CD4-positive, alpha-beta T cell (primary cell): ENCODE data around the gene TP53I3. TPM values are rescaled to one million over a fixed set of nuclear protein-coding genes. Genes with fewer than 3 reads are reported as not detected.
"Not testable (repeated sequence)": the region's sequence is repeated elsewhere in the genome, so short reads cannot be mapped to it uniquely, and the experiment has no call there.

ENCODE experiments used
- ATAC-seq: fragments of 200-7000 bp; cut with Tn5 transposase; one replicate; pipeline ENCODE4 v1.10.0; 2022; ENCODE audit warnings: mild to moderate bottlenecking; ENCODE audit not compliant: poor library complexity
- CTCF ChIA-PET: fragments of 350-600 bp; sonication (Branson Sonifier 250); formaldehyde crosslinking; loops from one replicate; lab custom pipeline; 2021; ENCODE audit warnings: antibody characterized with exemption, inconsistent platforms; lab: Charles Lee
- POLR2A ChIA-PET: fragments of 350-600 bp; sonication (Branson Sonifier 250); formaldehyde crosslinking; loops from one replicate; lab custom pipeline; 2021; ENCODE audit warnings: antibody characterized with exemption, inconsistent platforms; lab: Charles Lee
- DNase-seq, 14 experiments: peaks; one replicate each; pipeline ENCODE4 v3.0.0-alpha.2; 2013 to 2020; ENCODE audit warnings: mixed read lengths in 2 of 14
- H3K27ac ChIP-seq, 2 donors: one replicate each; pipeline versions ENCODE4 v1.5.1 to v1.7.0; 2013; ENCODE audit warnings: low read length in 2 of 2, low read depth in 1 of 2, mild to moderate bottlenecking in 1 of 2
- H3K27me3 ChIP-seq, 2 experiments: 1 replicate in 1 of 2; 2 replicates in 1 of 2; pipeline versions ENCODE4 v1.6.1 to v1.7.0; 2013; ENCODE audit warnings: low read length in 2 of 2, control low read depth in 1 of 2, mild to moderate bottlenecking in 1 of 2, moderate library complexity in 1 of 2; ENCODE audit not compliant: insufficient read depth in 2 of 2, control insufficient read depth in 1 of 2
- H3K36me3 ChIP-seq: one replicate; pipeline ENCODE4 v1.6.1; 2013; ENCODE audit warnings: low read length, control low read depth; ENCODE audit not compliant: insufficient read depth
- H3K4me1 ChIP-seq: one replicate; pipeline ENCODE4 v1.6.1; 2013; ENCODE audit warnings: low read length, control low read depth; ENCODE audit not compliant: insufficient read depth
- H3K4me3 ChIP-seq: one replicate; pipeline ENCODE4 v1.5.1; 2013; ENCODE audit warnings: mild to moderate bottlenecking, low read length, moderate library complexity
- H3K9me3 ChIP-seq, 2 experiments: 1 replicate in 1 of 2; 2 replicates in 1 of 2; pipeline versions ENCODE4 v1.6.1 to v1.7.0; 2013; ENCODE audit warnings: low read length in 2 of 2, mild to moderate bottlenecking in 2 of 2, control low read depth in 1 of 2, moderate library complexity in 1 of 2; ENCODE audit not compliant: control insufficient read depth in 1 of 2, insufficient read depth in 1 of 2
- H3K27ac Mint-ChIP-seq: one replicate; pipeline ENCODE4 v1.8.0; 2020; ENCODE audit warnings: mixed read lengths
- H3K27me3 Mint-ChIP-seq: one replicate; pipeline ENCODE4 v1.8.0; 2021; ENCODE audit warnings: mixed read lengths
- H3K36me3 Mint-ChIP-seq: one replicate; pipeline ENCODE4 v1.8.0; 2021; ENCODE audit warnings: low read depth, mixed read lengths
- H3K4me1 Mint-ChIP-seq: one replicate; pipeline ENCODE4 v1.8.0; 2021; ENCODE audit warnings: low read depth, mixed read lengths
- H3K4me3 Mint-ChIP-seq: one replicate; pipeline ENCODE4 v1.8.0; 2020; ENCODE audit warnings: mild to moderate bottlenecking, mixed read lengths
- H3K9me3 Mint-ChIP-seq: one replicate; pipeline ENCODE4 v1.8.0; 2020; ENCODE audit warnings: mixed read lengths
- CTCF ChIP-seq: fragments of 200-600 bp; IDR thresholded peaks from one replicate; pipeline ENCODE4 v1.8.0; 2022; ENCODE audit warnings: antibody characterized with exemption, mild to moderate bottlenecking
- intact Hi-C, 2 experiments: fragments of 100-400 bp; cut with DNase I in 1 of 2; cut with micrococcal nuclease in 1 of 2; formaldehyde crosslinking; loops; one replicate each; pipeline versions ENCODE4 v1.15.1 to v1.9.0; 2023 to 2025; cut with DNase I, micrococcal nuclease
- total RNA-seq, 174 experiments: library from RNA in 2 of 174; stranded (reverse) in 2 of 174; gene quantifications; one replicate each; pipeline ENCODE4 v1.2.3 and lab custom pipeline; 2021 to 2026

TP53I3 gene
- total RNA-seq, 2 experiments from 2014 or later = 0.20 to 0.30 TPM

- Mint-ChIP-seq H3K36me3 (peaks cover 5% of the 10 kb centered on the region), H3K27ac (no peak overlapping the region), H3K9me3 (no peaks in the 10 kb centered on the region), H3K27me3 (peaks cover 10% of the 10 kb centered on the region), H3K4me1 (peaks cover 36% of the 10 kb centered on the region), H3K4me3 (peak overlapping the region; percentile 94)
- ATAC-seq (no peak), DNase-seq (no peak)
- intact Hi-C loops = loop anchor here in 1 of 2 experiments (5.0 kb wide), 2 partner anchors 104 to 119 kb away; partner anchors contain the start of genes ATAD2B and UBXN2A
- Histone ChIP-seq H3K4me3 (peak overlapping the region; percentile 83), H3K4me1 (peaks cover 30% of the 10 kb centered on the region), H3K36me3 (no peaks in the 10 kb centered on the region), H3K9me3 (no peaks in the 10 kb centered on the region), H3K27me3 (peaks cover 10 to 21% of the 10 kb centered on the region in 2 experiments), H3K27ac (no peak overlapping the region)
- CTCF ChIA-PET = interaction anchor here (1.4 to 2.3 kb wide), 2 partner anchors 38 to 119 kb away, joined by 13 to 14 read pairs; partner anchors contain the start of genes ATAD2B and TP53I3
- TF ChIP-seq CTCF = no peak
- POLR2A ChIA-PET = interaction anchor here (1.4 to 4.8 kb wide), 5 partner anchors 22 to 120 kb away, joined by 3 to 77 read pairs (median 8); partner anchors contain the start of genes ATAD2B, SF3B6 and TP53I3
Measured at GRCh38 chr2:24046599-24046929, 38.1 kb downstream of the TP53I3 start.

GRCh38 chr2:24045511-24046508, 38.8 kb downstream of the TP53I3 start:
- Histone ChIP-seq H3K4me1 (peaks cover 30% of the 10 kb centered on the region), H3K4me3 (no peak overlapping the region), H3K27me3 (peaks cover 10 to 21% of the 10 kb centered on the region in 2 experiments), H3K27ac (no peak overlapping the region), H3K9me3 (no peaks in the 10 kb centered on the region), H3K36me3 (no peaks in the 10 kb centered on the region)
- ChIA-PET CTCF (interaction anchor here (0.5 to 2.3 kb wide), 2 partner anchors 30 to 38 kb away, joined by 3 to 14 read pairs; partner anchors contain the start of genes SF3B6 and TP53I3), POLR2A (interaction anchor here (2.0 to 4.8 kb wide), 2 partner anchors 31 to 119 kb away, joined by 38 to 77 read pairs; partner anchors contain the start of genes ATAD2B and SF3B6)
- Mint-ChIP-seq H3K27ac (no peak overlapping the region), H3K9me3 (no peaks in the 10 kb centered on the region), H3K4me3 (peak overlapping the region; percentile 94), H3K27me3 (peaks cover 10% of the 10 kb centered on the region), H3K36me3 (peaks cover 5% of the 10 kb centered on the region), H3K4me1 (peaks cover 36% of the 10 kb centered on the region)
- TF ChIP-seq CTCF = no peak
- intact Hi-C loops = loop anchor here in 1 of 2 experiments (5.0 kb wide), 2 partner anchors 104 to 119 kb away; partner anchors contain the start of genes ATAD2B and UBXN2A
- ATAC-seq (no peak), DNase-seq (no peak)

- H3K27ac Mint-ChIP-seq, intact Hi-C loops, ATAC-seq: not testable (repeated sequence)
Measured at GRCh38 chr2:24043133-24043532, 41.5 kb downstream of the TP53I3 start.

More at GRCh38 chr2:24043133-24043532, 41.5 kb downstream of the TP53I3 start:
- H3K9me3 ChIP-seq, DNase-seq, H3K4me3 Mint-ChIP-seq, CTCF ChIA-PET, H3K27me3 ChIP-seq, H3K4me3 ChIP-seq, H3K27ac ChIP-seq, H3K27me3 Mint-ChIP-seq, H3K9me3 Mint-ChIP-seq: not testable (repeated sequence)
- Mint-ChIP-seq H3K4me1 (peaks cover 41% of the 10 kb centered on the region), H3K36me3 (peaks cover 23% of the 10 kb centered on the region)
- POLR2A ChIA-PET = interaction anchor here (0.6 kb wide), 1 partner anchor 178 kb away, joined by 3 read pairs; no protein-coding TSS in a partner anchor
- Histone ChIP-seq H3K4me1 (peaks cover 13% of the 10 kb centered on the region), H3K36me3 (peaks cover 10% of the 10 kb centered on the region)
